Medulla oblongata (tissue), 1 donor: ENCODE data around the gene RAB9A.
A peak's percentile ranks its signal among the peaks of the same experiment; 100 is the strongest.
"Not testable (repeated sequence)": the region's sequence is repeated elsewhere in the genome, so short reads cannot be mapped to it uniquely, and the experiment has no call there.

Experiments used
- DNase-seq: peaks from one replicate; pipeline ENCODE4 v3.0.0-alpha.2; 2015; ENCODE audit errors: extremely low spot score

The RAB9A gene

DNA sequence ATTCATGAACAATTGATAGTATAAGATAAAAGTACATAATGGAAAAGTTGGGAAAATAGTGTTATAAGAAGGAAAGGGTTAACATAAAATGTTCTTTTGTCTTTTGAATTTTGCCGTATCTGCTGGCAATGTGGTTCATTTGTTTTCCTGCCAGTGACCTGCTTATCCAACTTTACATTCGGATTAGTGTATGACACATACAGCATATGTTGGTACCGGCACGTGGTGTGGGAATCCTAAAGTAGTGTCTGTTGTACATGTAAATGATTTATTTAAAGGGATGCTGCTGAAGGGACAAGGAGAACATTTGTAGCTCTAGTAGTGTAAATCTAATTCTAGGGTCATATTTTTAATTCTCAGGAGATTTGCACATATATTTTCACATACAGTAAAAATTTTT lies 11.5 kb downstream of the RAB9A start:
- no peak for DNase-seq

DNA sequence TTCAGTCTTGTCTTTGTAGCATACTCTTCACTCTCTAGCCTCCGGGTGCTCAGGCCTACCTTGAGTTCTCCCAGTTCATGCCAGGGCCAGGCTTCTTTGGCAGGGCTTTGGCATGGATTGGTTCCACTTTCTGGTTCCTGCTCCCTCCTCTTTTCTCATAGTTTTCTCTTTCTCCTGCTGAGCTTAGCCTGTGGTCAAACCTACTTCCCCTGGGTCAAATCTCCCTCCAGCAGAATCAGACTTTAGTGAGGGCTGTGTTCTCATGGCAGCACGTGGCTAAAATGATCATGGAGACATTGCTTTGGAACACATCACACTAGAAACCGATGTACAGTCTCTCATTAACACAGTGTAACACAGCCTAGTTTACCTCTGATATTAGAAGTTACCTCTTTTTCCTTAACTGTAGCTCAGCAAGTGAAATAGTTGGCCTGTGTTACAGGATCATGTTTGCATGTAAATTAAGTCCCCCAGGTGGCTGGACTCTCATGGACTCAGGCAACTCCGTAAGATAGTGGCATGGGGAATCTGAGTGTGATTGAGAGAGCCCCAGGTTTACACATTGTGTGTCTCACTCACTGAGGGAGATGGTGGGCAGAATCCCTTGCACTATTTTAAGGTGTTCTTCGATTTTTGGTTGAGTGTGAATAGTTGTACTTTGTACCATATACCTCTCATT lies 13.3 kb downstream of the RAB9A start:
- DNase-seq = no peak

DNA sequence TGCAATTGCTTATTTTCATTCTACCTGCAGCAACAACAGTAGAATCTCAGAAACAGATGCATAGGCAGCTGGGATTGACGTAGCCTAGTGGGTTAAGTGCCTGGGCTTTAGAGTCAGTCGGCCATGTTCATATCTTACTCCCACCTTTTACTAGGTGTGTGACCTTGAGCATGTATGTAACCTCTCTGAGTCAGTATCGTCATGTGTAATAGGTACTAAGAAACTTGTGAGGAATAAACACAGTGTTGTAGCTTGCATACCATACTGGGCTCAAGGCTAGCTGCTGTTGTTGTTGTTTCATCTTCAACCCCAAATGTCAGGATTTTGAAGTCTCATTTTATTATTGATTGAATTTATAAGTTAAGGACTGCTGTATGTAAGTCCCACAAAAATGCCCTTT lies 14.2 kb downstream of the RAB9A start:
- DNase-seq = no peak

DNA sequence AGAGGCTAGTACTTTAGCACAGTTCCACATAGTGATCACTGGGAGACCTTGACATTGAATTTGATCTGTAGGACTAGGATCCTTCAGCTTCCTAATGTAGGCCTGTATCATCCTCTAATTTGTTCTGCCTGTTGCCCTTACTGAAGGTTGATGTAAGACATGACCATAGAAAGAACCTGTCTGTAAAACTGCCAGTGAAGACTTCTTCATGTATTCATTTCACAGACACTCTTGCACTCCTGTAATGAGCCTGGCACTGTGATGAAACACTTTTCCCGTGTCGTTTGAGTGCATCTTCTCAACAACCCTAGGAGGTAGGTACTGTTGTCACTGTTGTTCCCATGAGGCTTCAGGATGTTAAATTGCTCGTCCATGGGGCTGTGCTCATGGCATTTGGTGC lies 14.7 kb downstream of the RAB9A start:
- DNase-seq = no peak

DNA sequence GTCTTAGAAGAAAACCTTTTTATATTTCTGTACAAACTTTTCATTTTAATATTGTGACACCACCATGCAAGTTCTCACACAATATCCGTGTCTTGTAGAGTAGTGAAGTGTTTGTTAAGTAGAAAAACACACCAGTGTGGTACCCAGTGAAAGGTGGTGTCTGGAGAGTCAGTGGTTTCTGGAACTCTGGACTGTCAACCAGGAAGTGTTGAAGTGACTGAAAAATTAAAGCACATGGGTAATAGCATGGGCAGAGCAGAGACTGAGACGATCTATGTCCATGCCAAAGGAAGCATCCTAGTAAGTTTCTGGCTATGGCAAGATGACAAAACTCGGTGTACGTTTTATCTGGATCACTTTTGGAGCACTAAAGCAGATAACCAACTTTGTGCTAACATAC lies 22.2 kb downstream of the RAB9A start:
- DNase-seq = no peak

DNA sequence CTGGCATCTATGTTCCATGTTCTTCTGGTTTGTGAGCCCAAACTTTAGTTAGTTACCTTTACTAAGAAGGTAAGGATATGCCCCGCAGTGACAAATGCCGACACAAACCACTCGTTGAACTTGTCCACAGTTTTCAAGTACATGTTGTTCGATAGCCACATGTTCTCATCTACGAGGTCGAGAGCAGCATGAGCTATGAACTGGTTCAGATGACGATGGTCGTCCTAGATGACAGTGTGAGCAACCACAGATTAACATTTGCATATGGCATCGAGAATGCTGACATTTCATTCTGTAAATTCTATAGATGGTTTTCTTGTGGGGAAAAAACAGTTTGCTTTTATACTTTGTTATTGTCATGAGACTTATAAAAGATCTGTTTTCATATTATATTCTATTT lies 27.5 kb downstream of the RAB9A start:
- DNase-seq = no peak

DNA sequence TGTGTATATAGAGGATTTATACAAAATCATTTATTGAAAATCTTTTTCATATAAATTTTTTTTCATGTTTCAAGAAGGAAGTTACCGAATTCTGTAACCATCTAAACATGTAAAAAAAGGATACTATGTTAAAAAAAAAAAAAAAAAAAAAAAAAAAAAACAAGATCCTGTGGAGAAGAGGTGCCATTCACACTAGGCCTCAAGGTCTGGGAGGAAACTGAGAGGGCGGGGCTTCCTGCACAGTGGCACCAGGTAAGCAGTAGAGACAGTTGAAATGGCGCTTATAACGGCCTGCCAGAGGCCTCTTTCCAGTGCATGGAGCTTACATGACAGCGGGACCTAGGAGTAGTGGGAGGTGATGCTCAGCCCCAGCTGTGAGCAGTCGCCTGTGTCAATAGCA lies 28.0 kb downstream of the RAB9A start:
- no peak for DNase-seq

DNA sequence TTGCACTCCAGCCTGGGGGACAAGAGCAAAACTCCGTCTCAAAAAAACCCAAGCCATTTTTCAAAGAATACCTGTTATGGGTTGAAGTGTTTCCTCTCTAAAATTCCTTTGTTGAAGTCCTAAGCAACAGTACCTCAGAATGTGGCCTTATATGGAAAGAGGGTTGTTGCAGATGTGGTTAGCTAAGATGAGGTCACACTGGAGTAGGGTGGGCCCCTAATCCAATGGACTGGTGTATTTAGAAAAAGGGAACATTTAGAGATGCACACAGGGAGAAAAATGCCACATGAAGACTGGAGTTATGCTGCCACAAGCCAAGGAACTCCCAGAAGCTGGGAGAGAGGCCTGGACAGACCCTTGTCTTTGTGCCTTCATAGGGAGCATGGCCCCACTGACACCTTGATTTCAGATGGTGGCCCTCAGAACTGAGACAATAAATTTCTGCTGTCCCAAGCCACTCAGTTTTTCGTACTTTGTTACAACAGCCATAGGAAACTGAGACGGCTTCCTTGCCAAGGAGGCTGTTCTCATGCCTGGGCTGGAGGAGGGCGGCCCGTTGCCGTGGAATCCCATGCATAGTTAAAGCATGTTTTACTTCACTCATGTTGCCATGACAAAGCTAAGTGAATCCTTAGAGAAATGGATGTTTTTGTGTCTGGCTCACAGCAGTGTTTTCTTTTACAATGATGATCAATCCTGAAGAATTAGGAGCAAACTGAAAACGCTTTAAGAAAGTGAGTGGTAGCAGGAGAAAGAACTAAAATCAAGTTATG lies 29.0 kb downstream of the RAB9A start:
- no peak for DNase-seq

DNA sequence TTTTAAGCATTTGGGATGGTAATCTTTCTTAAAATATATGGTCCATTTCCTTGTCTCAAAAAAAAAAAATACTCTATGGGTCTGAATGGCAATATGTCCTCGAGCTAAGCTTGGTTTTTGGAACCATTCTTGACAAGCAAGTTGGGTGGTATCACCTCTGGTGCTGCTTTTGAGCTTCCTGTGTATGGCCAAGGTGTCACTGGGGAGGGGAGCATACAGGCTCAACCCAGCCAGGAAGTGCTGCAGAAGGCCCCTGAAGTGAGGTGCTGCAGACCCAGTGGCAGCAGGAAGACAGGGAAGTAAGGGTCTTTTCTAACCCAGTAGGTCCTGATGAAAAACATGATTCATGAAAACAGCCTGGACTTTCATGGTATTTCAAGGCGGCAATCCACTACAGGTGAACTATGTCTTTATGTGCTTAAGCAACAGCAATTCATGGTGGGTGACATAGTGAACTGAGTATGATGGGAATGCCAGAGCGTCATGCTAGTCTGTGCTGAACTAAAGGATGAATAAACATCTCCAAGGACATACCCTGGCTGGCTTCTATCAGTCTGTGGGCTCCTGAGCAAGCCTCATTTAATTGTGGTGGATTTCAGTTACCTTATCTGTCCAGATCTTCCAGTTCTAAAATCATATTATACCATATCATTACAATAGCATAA lies 30.4 kb downstream of the RAB9A start:
- DNase-seq = no peak

DNA sequence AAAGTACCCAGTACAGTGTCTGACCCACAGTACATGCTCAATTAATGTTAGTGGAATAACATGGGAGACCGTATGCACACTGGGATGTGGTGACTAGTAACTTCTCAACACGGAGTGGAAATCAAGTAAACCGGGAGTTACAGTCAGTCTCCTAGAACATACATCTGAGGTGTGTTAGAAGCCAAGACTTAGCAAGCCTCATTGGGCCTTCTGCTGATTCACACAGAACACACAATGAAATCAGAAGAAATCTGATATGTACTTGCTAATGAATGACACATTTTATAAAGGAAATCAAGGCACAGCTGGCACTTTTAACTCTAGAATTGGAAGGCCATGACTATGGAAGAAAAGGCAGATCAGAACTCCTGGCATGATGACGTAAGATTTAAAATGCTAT lies 32.4 kb downstream of the RAB9A start:
- no peak for DNase-seq

DNA sequence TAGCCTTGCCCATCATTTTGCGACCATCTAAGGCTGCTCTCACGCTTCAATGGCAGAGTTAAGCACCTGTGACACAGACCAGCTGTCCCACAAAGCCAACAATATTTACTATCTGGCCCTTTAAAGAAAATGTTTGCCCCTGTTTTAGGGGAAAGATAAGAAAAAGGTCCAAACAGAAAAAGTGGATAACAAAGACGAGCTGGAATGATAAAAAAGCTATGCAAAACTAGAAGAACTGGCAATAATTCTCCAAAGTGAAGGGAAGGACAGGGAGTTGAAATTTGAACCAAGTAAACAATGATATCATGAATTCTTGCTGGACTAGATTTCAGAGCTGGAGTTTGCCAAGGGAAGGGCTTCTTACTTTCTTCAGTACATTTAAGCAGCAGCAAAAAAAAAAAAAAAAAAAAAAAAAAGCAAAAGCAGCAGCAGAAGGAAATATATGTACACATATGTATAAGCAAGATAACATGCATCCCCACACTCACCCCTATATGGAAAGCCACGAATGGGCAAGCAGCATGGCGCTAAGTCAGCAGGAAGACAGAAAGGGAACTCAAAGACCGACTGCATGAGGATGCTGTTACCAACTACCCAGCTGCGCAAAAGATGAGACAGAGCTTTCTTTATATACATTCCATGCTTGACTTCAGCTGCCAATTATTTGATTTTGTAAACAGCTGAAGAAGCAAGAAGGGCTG lies 33.0 kb downstream of the RAB9A start:
- DNase-seq = peak; percentile 24

DNA sequence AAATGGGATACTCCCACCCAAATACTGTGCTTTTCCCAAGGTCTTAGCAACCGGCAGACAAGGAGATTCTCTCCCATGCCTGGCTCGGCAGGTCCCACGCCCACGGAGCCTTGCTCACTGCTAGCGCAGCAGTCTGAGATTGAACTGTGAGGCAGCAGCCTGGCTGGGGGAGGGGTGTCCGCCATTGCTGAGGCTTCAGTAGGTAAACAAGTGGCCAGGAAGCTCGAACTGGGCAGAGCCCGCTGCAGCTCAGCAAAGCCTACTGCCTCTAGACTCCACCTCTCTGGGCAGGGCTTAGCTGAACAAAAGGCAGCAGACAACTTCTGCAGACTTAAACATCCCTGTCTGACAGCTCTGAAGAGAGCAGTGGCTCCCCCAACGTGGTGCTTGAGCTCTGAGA lies 36.0 kb downstream of the RAB9A start:
- DNase-seq = not testable (repeated sequence)

DNA sequence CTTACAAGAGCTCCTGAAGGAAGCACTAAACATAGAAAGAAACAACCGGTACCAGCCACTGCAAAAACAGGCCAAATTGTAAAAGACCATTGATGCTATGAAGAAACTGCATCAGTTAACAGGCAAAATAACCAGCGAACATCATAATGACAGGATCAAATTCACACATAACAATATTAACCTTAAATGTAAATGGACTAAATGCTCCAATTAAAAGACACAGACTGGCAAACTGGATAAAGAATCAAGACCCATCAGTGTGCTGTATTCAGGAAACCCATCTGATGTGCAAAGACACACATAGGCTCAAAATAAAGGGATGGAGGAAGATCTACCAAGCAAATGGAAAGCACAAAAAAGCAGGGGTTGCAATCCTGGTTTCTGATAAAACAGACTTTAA lies 37.7 kb downstream of the RAB9A start:
- DNase-seq = not testable (repeated sequence)

DNA sequence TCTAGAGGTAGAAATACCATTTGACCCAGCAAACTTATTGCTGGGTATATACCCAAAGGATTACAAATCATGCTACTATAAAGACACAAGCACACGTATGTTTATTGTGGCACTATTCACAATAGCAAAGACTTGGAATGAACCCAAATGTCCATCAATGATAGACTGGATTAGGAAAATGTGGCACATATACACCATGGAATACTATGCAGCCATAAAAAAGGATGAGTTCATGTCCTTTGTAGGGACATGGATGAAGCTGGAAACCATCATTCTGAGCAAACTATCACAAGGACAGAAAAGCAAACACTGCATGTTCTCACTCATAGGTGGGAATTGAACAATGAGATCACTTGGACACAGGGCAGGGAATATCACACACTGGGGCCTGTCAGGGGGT lies 41.6 kb downstream of the RAB9A start:
- not testable (repeated sequence) for DNase-seq

DNA sequence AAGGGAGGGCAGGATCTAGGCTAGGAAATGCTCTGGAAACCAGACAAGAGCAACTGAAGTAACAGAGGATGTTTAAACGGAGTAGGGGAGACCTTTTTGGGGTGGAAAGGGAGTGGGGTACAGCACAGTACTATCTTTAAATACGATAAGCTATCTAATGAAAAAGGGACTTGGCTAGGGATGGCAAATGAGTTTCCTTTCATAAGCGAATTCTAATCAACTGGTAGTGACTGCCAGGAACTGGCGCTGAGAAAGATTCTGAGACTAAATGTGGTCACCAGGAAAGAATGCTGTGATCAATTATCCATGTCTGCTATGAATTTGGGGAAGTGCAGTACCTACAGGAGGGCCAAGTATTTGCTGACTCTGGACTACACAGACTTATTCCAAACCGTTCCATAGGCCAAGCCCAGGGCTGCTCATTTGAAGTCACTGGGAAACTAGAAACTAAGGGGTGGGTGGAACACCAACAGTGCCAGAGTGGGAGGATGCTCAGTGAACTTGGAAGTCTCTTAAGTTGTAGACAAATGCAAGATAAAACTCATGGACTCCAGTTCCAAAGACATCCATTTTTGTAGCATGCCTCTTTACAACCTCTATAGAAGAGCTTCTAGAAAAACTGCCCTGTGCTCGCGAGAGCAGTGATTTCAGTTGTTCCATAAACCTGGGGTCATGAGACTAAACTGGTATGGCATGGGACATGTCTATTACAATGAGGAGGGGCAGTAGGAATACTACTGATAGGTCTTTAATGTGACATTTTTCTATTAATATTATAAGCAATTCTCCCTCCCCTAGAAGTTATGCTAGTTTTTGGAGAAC lies 43.5 kb downstream of the RAB9A start:
- no peak for DNase-seq

DNA sequence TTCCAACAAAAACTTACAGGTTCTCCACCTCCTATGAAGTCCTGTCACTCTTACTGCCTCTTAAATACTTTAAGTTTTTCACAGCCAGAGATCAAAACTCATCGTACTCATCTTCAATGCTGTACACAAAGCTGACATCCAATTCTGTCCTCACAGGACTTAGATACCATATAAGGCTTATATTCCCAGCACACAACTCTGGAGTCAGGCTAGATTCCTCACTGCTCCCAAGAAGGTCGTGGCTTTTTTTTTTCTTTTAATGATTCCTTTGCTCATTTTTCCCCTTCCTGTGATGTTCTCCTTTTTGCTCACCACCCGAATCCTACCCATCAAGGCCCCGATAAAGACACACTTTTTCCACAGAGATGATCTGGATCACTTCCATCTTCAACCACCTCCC lies 44.6 kb downstream of the RAB9A start:
- no peak for DNase-seq

DNA sequence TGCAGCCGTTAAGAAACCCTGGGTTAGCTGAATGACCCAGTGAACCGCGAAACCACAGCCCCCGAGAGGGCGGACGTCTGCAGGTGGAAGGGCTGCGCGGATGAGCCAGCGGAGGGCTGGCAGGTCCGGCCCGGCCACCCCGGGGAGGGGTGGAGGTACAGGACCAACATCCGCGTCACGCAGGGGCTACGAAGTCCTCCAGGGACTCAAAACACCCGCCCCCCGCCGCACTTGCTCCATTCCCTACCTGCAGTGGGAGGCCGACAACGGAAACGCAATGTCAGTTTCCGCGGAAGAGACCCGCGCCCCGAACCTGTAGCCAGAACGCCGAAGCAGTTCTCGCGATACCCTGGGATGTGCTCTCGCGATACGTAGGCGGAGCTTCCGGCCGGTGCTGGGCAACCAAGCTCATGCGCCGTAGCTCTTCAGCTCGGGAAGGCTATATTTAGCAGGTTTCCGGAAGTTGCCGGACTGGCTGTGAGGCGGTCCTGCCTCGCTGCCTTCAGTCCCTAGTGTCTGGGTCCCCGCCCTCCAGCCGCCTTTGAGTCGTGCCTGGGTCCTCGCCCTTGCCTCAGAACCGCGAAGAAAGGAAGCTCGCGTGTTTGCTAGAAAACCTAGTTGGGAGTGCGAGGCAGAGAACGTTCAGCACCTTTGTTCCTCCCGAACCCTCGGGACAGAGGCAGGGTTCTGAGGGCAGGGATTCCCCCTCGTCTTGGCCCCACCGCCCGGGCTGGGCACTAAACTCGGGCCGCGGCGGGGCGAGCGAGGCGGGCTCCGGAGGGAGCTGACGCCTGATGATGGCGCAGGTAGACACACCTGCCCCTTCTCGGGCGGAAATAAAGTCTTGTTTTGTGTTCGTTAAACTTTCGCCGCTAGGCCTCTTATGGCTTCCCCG lies 45.6 kb downstream of the RAB9A start, which contains the start of the genes OFD1 and TRAPPC2:
Gene OFD1 (plus strand): TSS at position 471 of the 895 bp plus-strand sequence. CDS start 324 bp downstream, at position 795.
Gene TRAPPC2 (minus strand): TSS at position 343 of the 895 bp plus-strand sequence. CDS start 14,657 bp downstream, outside the sequence.
- peak; percentile 92 for DNase-seq

DNA sequence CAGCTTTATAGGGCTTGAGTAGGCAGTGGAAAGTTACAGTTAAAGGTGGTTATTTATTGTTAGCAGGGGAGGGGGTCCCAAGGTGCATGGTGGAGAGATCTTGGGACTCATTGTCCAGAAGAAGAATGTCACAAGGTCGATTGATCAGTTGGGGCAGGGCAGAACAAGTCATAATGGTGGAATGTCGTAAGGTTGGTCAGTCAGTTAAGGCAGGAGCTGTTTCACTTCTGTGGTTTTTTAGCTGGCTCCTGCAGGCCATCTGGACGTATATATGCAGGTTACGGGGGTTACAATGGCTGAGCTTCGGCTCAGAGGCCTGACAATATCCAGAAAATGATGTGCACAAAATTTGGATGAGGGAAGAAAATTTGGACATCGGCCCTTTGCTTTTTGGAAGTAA lies 52.8 kb downstream of the RAB9A start:
- DNase-seq = no peak

DNA sequence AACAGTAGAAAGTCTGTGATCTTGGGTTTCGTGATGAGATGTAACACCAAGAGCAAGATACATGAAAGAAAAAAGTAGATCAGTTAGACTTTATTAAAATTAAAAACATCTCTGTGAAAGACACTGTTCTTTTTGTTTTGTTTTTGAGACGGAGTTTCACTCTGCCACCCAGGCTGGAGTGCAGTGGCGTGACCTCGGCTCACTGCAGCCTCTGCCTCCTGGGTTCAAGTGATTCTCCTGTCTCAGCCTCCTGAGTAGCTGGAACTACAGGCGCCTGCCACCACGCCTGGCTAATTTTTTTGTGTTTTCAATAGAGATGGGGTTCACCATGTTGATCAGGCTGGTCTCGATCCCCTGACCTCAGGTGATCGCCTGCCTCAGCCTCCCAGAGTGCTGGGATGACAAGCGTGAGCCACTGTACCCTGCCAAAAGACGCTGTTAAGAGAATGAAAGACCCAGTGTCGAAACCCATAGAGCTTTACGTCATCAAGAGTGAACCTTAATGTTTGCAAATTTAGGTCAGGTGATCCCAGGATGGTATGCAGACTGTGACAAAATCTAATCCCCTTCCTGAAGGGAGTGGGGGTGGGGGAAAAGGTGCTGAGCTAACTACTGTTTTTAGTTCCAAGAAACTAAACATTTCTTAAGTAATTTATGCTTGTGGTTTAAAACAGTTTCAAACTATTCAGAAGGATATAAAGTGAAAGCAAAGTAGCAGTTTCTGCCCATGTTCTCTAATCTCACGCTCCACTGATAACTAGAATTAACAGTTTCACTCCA lies 53.7 kb downstream of the RAB9A start:
- DNase-seq = no peak
